Measurements from ENCODE around the gene FASN. TPM values are rescaled to one million over a fixed set of nuclear protein-coding genes. Genes with fewer than 3 reads are reported as not detected.
"Not testable (repeated sequence)": the region's sequence is repeated elsewhere in the genome, so short reads cannot be mapped to it uniquely, and the experiment has no call there.

Gene FASN
- total RNA-seq, 2 donors from 2014 or later, result 87.3 to 126 TPM

DNA sequence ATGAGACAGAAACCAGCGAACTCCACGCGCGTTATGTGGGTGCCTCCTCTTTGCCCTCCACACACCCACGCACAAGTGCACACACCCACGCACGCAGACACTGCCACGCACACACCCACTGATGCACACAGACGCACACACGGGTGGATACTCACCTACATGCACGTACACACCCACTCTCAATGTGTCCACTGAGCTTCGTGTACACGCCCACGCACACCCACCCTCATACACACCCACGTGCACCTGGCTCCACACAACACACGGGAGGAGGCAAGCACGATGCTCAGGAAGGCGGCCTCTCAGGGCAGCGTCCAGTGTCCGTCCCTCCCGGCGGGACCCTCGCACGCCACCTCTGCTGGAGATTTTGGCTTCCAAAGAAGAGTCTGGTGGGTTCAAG is 50.7 kb downstream of the FASN start:
- Mint-ChIP-seq H3K27ac (no peak overlapping the region), H3K4me1 (peaks cover 8% of the 10 kb centered on the region), H3K36me3 (ENCODE audit: low read depth) (peaks cover 3% of the 10 kb centered on the region), H3K4me3 (no peak overlapping the region), H3K27me3 (no peaks in the 10 kb centered on the region)
- no peak for DNase-seq
- H3K9me3 ChIP-seq (ENCODE audit: control insufficient read depth, low read length, poor library complexity, severe bottlenecking), result no peaks in the 10 kb centered on the region
- ATAC-seq, result no peak

- H3K9me3 ChIP-seq (ENCODE audit: control insufficient read depth, low read length, poor library complexity, severe bottlenecking), result no peaks in the 10 kb centered on the region
- Mint-ChIP-seq H3K4me3 (no peak overlapping the region), H3K27ac (no peak overlapping the region), H3K36me3 (ENCODE audit: low read depth) (peaks cover 3% of the 10 kb centered on the region), H3K4me1 (peaks cover 8% of the 10 kb centered on the region), H3K27me3 (no peaks in the 10 kb centered on the region)
- DNase-seq (no peak), ATAC-seq (no peak)
These were observed 51.1 kb downstream of the FASN start for GRCh38 chr17:82046903-82047302.

DNA sequence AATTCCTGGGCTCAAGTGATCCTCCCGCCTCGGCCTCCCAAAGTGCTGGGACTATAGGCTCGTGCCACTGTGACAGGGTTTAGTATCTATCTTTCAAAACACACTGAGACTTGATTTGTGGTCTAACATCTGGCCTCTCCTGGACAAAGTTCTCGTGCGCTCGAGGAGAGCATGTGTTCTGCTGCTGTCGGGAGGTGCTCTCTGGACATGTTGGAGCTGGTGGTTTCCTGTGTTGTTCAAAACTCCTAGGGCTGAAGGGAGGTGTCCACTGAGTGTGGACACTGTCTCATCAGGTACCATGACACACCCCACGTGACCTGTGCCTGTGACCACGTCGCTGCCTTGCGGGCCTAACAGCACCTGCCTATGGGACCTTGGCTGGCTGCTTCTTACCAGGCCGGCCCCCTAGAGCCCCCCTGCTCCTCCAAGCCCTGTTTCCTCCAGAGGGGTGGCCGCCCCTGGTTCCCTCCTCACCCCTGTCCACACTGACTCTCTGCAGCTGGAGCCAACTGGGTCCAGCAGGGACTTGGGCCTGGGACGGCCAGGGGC is 52.0 kb downstream of the FASN start:
- no peaks in the 10 kb centered on the region for H3K27me3 Mint-ChIP-seq
- no peak overlapping the region for H3K4me3 Mint-ChIP-seq
- peak overlapping the region; percentile 47 for H3K27ac Mint-ChIP-seq
- no peaks in the 10 kb centered on the region for H3K9me3 ChIP-seq (ENCODE audit: control insufficient read depth, low read length, poor library complexity, severe bottlenecking)
- no peak for DNase-seq
- no peak for ATAC-seq
- peaks cover 3% of the 10 kb centered on the region for H3K36me3 Mint-ChIP-seq (ENCODE audit: low read depth)
- H3K4me1 Mint-ChIP-seq, result peaks cover 8% of the 10 kb centered on the region

GRCh38 chr17:82043507-82043906 is 54.5 kb downstream of the FASN start:
- Mint-ChIP-seq H3K4me1 (peaks cover 4% of the 10 kb centered on the region), H3K36me3 (ENCODE audit: low read depth) (peaks cover 3% of the 10 kb centered on the region), H3K4me3 (no peak overlapping the region), H3K27me3 (no peaks in the 10 kb centered on the region), H3K27ac (no peak overlapping the region)
- no peaks in the 10 kb centered on the region for H3K9me3 ChIP-seq (ENCODE audit: control insufficient read depth, low read length, poor library complexity, severe bottlenecking)
- DNase-seq, result no peak
- no peak for ATAC-seq

DNA sequence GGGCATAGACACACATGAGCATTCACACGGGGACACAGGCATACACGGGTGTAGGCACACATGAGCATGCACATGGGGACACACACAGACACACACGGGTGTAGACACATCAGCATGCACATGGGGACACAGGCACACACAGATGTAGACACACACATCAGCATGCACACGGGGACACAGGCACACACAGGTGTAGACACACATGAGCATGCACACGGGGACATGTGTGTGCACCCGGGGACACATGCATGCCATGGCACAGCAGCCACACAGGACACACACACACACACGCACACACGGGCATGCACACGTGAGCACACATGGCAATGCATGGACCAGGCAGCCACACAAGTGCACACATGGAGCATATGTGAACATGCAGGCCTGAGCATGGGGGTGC is 55.4 kb downstream of the FASN start:
- no peak for ATAC-seq
- H3K27me3 Mint-ChIP-seq, result no peaks in the 10 kb centered on the region
- H3K9me3 ChIP-seq (ENCODE audit: control insufficient read depth, low read length, poor library complexity, severe bottlenecking), result no peaks in the 10 kb centered on the region
- peaks cover 8% of the 10 kb centered on the region for H3K4me1 Mint-ChIP-seq
- peaks cover 1% of the 10 kb centered on the region for H3K36me3 Mint-ChIP-seq (ENCODE audit: low read depth)
- no peak overlapping the region for H3K4me3 Mint-ChIP-seq
- no peak overlapping the region for H3K27ac Mint-ChIP-seq
- DNase-seq, result no peak

GRCh38 chr17:82041144-82041814 is 56.8 kb downstream of the FASN start:
- H3K36me3 Mint-ChIP-seq (ENCODE audit: low read depth), result no peaks in the 10 kb centered on the region
- no peaks in the 10 kb centered on the region for H3K9me3 ChIP-seq (ENCODE audit: control insufficient read depth, low read length, poor library complexity, severe bottlenecking)
- ATAC-seq, result no peak
- no peak overlapping the region for H3K4me3 Mint-ChIP-seq
- H3K27ac Mint-ChIP-seq, result no peak overlapping the region
- no peaks in the 10 kb centered on the region for H3K27me3 Mint-ChIP-seq
- no peak for DNase-seq
- H3K4me1 Mint-ChIP-seq, result peaks cover 9% of the 10 kb centered on the region

GRCh38 chr17:82039695-82040299 is 58.2 kb downstream of the FASN start:
- peaks cover 9% of the 10 kb centered on the region for H3K4me1 Mint-ChIP-seq
- no peak overlapping the region for H3K4me3 Mint-ChIP-seq
- peak overlapping the region; percentile 1 for H3K27ac Mint-ChIP-seq
- ATAC-seq, result no peak
- no peak for DNase-seq
- H3K36me3 Mint-ChIP-seq (ENCODE audit: low read depth), result no peaks in the 10 kb centered on the region
- H3K9me3 ChIP-seq (ENCODE audit: control insufficient read depth, low read length, poor library complexity, severe bottlenecking), result no peaks in the 10 kb centered on the region
- no peaks in the 10 kb centered on the region for H3K27me3 Mint-ChIP-seq

DNA sequence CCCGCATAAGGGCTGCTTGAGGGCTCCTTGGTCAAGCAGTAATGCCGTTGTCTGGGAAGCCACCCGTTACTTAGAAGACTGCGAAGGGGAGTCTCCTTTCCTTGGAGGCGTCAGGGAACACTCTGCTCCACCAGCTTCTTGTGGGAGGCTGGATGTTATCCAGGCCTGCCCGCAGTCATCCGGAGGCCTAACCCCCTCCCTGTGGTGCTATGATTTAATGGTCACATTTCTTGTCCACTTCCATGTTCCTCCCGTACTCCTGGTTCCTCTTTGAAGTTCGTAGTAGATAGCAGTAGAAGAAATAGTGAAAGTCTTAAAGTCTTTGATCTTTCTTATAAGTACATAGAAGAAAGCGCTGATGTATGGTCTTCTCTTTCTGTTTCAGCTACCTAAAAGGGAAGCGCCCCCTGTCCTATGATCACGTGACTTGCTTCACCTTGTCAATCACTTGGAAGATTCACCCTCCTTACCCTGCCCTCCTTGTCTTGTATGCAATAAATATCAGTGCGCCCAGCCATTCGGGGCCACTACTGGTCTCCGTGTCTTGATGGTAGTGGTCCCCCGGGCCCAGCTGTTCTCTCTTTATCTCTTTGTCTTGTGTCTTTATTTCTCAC is 59.1 kb downstream of the FASN start:
- H3K4me3 Mint-ChIP-seq; DNase-seq; H3K36me3 Mint-ChIP-seq (ENCODE audit: low read depth); H3K27me3 Mint-ChIP-seq; H3K9me3 ChIP-seq (ENCODE audit: control insufficient read depth, low read length, poor library complexity, severe bottlenecking); ATAC-seq; H3K4me1 Mint-ChIP-seq: not testable (repeated sequence)
- peak overlapping the region; percentile 1 for H3K27ac Mint-ChIP-seq

DNA sequence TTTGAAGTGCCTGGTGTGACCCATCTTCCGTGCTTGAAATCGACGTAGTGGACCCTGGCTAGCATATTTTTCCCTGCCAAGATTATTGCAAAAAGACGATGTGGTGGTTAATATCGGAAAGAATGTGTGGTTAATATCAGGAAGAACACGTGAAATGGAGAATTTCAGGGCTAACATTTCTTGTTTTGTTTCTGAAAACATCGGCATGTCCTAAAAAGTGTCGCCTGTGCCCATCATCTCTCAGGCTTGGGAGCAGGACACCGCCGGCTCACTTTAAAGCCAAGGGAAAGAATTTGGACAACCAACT is 60.2 kb downstream of the FASN start:
- no peaks in the 10 kb centered on the region for H3K27me3 Mint-ChIP-seq
- DNase-seq, result no peak
- peak overlapping the region; percentile 94 for H3K4me3 Mint-ChIP-seq
- no peaks in the 10 kb centered on the region for H3K36me3 Mint-ChIP-seq (ENCODE audit: low read depth)
- H3K4me1 Mint-ChIP-seq, result peaks cover 9% of the 10 kb centered on the region
- no peaks in the 10 kb centered on the region for H3K9me3 ChIP-seq (ENCODE audit: control insufficient read depth, low read length, poor library complexity, severe bottlenecking)
- peak overlapping the region; percentile 39 for H3K27ac Mint-ChIP-seq
- no peak for ATAC-seq

GRCh38 chr17:82037092-82037888 is 60.7 kb downstream of the FASN start, which contains the start of gene DCXR:
TSS of gene DCXR (minus strand) at chr17:82037697. CDS start at chr17:82037682, 15 bp downstream.
- peak; percentile 94 for ATAC-seq
- DNase-seq, result peak; percentile 89 to 93 (median 92)
- H3K27ac Mint-ChIP-seq, result peak within 1 kb of the TSS; percentile 39
- peaks cover 9% of the 10 kb centered on the region for H3K4me1 Mint-ChIP-seq
- H3K27me3 Mint-ChIP-seq, result no peaks in the 10 kb centered on the region
- no peaks in the 10 kb centered on the region for H3K36me3 Mint-ChIP-seq (ENCODE audit: low read depth)
- H3K4me3 Mint-ChIP-seq, result peak within 1 kb of the TSS; percentile 94
- H3K9me3 ChIP-seq (ENCODE audit: control insufficient read depth, low read length, poor library complexity, severe bottlenecking), result no peaks in the 10 kb centered on the region

GRCh38 chr17:82036634-82037091 is 61.4 kb downstream of the FASN start:
- peak overlapping the region; percentile 94 for H3K4me3 Mint-ChIP-seq
- peaks cover 9% of the 10 kb centered on the region for H3K4me1 Mint-ChIP-seq
- H3K9me3 ChIP-seq (ENCODE audit: control insufficient read depth, low read length, poor library complexity, severe bottlenecking), result no peaks in the 10 kb centered on the region
- DNase-seq, result no peak
- H3K36me3 Mint-ChIP-seq (ENCODE audit: low read depth), result no peaks in the 10 kb centered on the region
- ATAC-seq, result no peak
- no peaks in the 10 kb centered on the region for H3K27me3 Mint-ChIP-seq
- no peak overlapping the region for H3K27ac Mint-ChIP-seq

GRCh38 chr17:82035956-82036633 is 61.9 kb downstream of the FASN start:
- peak overlapping the region; percentile 94 for H3K4me3 Mint-ChIP-seq
- DNase-seq (no peak), ATAC-seq (no peak)
- peak overlapping the region; percentile 59 for H3K27ac Mint-ChIP-seq
- H3K27me3 Mint-ChIP-seq, result no peaks in the 10 kb centered on the region
- no peaks in the 10 kb centered on the region for H3K36me3 Mint-ChIP-seq (ENCODE audit: low read depth)
- no peaks in the 10 kb centered on the region for H3K9me3 ChIP-seq (ENCODE audit: control insufficient read depth, low read length, poor library complexity, severe bottlenecking)
- peaks cover 9% of the 10 kb centered on the region for H3K4me1 Mint-ChIP-seq
